ENCODE measurements around the gene DLL3. TPM values are rescaled to one million over a fixed set of nuclear protein-coding genes. Genes with fewer than 3 reads are reported as not detected.

DLL3 gene
- total RNA-seq, 1 donor from 2014 or later, result 2.9 TPM

- H3K4me3 ChIP-seq (ENCODE audit: low read depth, low read length), result no peak overlapping the region
- TF ChIP-seq, protein P1, sequence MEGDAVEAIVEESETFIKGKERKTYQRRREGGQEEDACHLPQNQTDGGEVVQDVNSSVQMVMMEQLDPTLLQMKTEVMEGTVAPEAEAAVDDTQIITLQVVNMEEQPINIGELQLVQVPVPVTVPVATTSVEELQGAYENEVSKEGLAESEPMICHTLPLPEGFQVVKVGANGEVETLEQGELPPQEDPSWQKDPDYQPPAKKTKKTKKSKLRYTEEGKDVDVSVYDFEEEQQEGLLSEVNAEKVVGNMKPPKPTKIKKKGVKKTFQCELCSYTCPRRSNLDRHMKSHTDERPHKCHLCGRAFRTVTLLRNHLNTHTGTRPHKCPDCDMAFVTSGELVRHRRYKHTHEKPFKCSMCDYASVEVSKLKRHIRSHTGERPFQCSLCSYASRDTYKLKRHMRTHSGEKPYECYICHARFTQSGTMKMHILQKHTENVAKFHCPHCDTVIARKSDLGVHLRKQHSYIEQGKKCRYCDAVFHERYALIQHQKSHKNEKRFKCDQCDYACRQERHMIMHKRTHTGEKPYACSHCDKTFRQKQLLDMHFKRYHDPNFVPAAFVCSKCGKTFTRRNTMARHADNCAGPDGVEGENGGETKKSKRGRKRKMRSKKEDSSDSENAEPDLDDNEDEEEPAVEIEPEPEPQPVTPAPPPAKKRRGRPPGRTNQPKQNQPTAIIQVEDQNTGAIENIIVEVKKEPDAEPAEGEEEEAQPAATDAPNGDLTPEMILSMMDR (conservative IDR thresholded peaks at IDR 0.05; ENCODE audit: low read depth, low read length), result no peak
- DNase-seq (ENCODE audit: low read depth), result no peak
Measured at GRCh38 chr19:39499932-39500331, 1.2 kb downstream of the DLL3 start.

DNA sequence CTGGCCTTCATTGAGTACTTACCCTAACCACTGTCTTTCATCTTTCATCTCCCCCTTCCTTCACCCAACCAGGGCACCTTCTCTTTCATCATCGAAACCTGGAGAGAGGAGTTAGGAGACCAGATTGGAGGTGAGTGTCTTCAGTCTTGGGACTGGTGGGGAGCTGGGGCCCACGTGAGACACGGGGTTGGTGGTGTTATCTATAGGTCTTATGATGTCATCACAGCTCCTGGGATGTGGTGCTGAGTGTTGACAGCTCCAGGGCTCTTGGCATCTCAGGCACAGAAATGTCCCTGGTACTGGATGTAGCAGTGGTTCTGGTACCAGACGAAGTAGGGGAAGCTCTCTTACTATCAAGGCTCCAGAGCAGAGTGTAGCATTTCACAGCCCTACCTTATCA lies 1.8 kb downstream of the DLL3 start:
- no peak for DNase-seq (ENCODE audit: low read depth)
- H3K4me3 ChIP-seq (ENCODE audit: low read depth, low read length), result no peak overlapping the region
- TF ChIP-seq, protein P1 (conservative IDR thresholded peaks at IDR 0.05; ENCODE audit: low read depth, low read length), result no peak

GRCh38 chr19:39501340-39501739 lies 2.6 kb downstream of the DLL3 start:
- no peak overlapping the region for H3K4me3 ChIP-seq (ENCODE audit: low read depth, low read length)
- TF ChIP-seq, protein P1 (conservative IDR thresholded peaks at IDR 0.05; ENCODE audit: low read depth, low read length), result no peak
- no peak for DNase-seq (ENCODE audit: low read depth)

- TF ChIP-seq, protein P1 (conservative IDR thresholded peaks at IDR 0.05; ENCODE audit: low read depth, low read length), result peak; percentile 65
- no peak for DNase-seq (ENCODE audit: low read depth)
- no peak overlapping the region for H3K4me3 ChIP-seq (ENCODE audit: low read depth, low read length)
Measured at GRCh38 chr19:39502640-39503417, 4.1 kb downstream of the DLL3 start.

DNA sequence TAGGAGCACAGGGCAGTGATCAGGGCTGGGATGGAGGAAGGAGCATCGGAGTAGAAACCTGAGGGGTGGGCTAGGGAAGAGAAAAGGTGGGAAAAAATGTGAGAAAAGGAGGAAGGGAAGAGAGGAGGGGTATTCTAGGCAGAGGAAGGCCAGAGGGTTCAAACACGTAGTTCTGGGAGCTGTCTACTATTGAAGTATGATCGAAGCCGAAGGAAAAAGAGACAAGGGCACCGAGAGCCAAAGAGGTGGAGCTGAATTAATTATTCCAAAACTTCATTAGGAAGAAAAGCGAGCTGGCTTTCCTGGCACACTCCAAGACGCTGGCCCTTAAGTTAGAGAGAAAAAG lies 7.8 kb downstream of the DLL3 start:
- TF ChIP-seq, protein P1 (conservative IDR thresholded peaks at IDR 0.05; ENCODE audit: low read depth, low read length), result no peak
- peak overlapping the region; percentile 24 for H3K4me3 ChIP-seq (ENCODE audit: low read depth, low read length)
- no peak for DNase-seq (ENCODE audit: low read depth)

DNA sequence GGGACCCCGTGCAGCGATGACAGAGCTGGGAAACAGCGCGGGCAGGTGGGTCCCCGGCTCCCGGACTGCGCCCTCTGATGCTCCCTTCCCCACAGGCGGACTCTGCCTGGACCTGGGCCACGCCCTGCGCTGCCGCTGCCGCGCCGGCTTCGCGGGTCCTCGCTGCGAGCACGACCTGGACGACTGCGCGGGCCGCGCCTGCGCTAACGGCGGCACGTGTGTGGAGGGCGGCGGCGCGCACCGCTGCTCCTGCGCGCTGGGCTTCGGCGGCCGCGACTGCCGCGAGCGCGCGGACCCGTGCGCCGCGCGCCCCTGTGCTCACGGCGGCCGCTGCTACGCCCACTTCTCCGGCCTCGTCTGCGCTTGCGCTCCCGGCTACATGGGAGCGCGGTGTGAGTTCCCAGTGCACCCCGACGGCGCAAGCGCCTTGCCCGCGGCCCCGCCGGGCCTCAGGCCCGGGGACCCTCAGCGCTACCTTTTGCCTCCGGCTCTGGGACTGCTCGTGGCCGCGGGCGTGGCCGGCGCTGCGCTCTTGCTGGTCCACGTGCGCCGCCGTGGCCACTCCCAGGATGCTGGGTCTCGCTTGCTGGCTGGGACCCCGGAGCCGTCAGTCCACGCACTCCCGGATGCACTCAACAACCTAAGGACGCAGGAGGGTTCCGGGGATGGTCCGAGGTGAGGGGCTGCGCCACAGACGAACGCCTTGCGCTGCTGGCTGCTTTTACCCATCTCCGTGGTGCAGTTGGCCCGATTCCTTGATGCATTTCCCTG lies 8.4 kb downstream of the DLL3 start:
- TF ChIP-seq, protein P1 (conservative IDR thresholded peaks at IDR 0.05; ENCODE audit: low read depth, low read length), result no peak
- H3K4me3 ChIP-seq (ENCODE audit: low read depth, low read length), result peak overlapping the region; percentile 55
- DNase-seq (ENCODE audit: low read depth), result no peak

Data from epithelial cell of proximal tubule (primary cell).